Activated CD4-positive, alpha-beta T cell treated with anti-CD3 and anti-CD28 coated beads, Interleukin-2, amount 10 ng/mL, durations not matched to agents 24 days and 14 days (primary cell): Measurements from ENCODE around the gene DEF6. TPM values are rescaled to one million over a fixed set of nuclear protein-coding genes. Genes with fewer than 3 reads are reported as not detected.

ENCODE experiments used
- DNase-seq: peaks from one replicate; pipeline ENCODE4 v3.0.0; 2022
- H3K27ac Mint-ChIP-seq: one replicate; pipeline ENCODE4 v1.8.0; 2022; ENCODE audit warnings: mild to moderate bottlenecking, mixed read lengths
- H3K27me3 Mint-ChIP-seq: one replicate; pipeline ENCODE4 v1.8.0; 2022; ENCODE audit warnings: mixed read lengths
- H3K36me3 Mint-ChIP-seq: one replicate; pipeline ENCODE4 v1.8.0; 2022; ENCODE audit warnings: low read depth, mild to moderate bottlenecking, mixed read lengths
- H3K4me1 Mint-ChIP-seq: one replicate; pipeline ENCODE4 v1.8.0; 2021; ENCODE audit warnings: mixed read lengths
- H3K4me3 Mint-ChIP-seq: one replicate; pipeline ENCODE4 v1.8.0; 2022; ENCODE audit warnings: mild to moderate bottlenecking, moderate library complexity, mixed read lengths
- H3K9me3 Mint-ChIP-seq: one replicate; pipeline ENCODE4 v1.8.0; 2021; ENCODE audit warnings: mixed read lengths
- intact Hi-C: fragments of 100-400 bp; cut with micrococcal nuclease; formaldehyde crosslinking; loops from one replicate; pipeline ENCODE4 v1.15.1; 2023
- total RNA-seq: library from RNA; stranded (reverse); gene quantifications from 2 replicates; pipeline ENCODE4 v1.2.3, GENCODE V29; 2022

DEF6 gene
- total RNA-seq, 1 donor from 2014 or later: 113 TPM

- H3K4me3 Mint-ChIP-seq: peak overlapping the region; percentile 79
- H3K4me1 Mint-ChIP-seq: peaks cover 55% of the 10 kb centered on the region
- peaks cover 35% of the 10 kb centered on the region for H3K36me3 Mint-ChIP-seq
- H3K27me3 Mint-ChIP-seq: no peaks in the 10 kb centered on the region
- peaks cover 4% of the 10 kb centered on the region for H3K9me3 Mint-ChIP-seq
- intact Hi-C loops: loop anchor here (2.0 kb wide), 1 partner anchor 67 kb away; no protein-coding TSS in a partner anchor
- H3K27ac Mint-ChIP-seq: peak overlapping the region; percentile 96
- DNase-seq: peak; percentile 78
These were observed 72.6 kb downstream of the DEF6 start for GRCh38 chr6:35370124-35370741.

- no peaks in the 10 kb centered on the region for H3K27me3 Mint-ChIP-seq
- H3K27ac Mint-ChIP-seq: peak overlapping the region; percentile 96
- H3K4me3 Mint-ChIP-seq: peak overlapping the region; percentile 79
- peaks cover 31% of the 10 kb centered on the region for H3K36me3 Mint-ChIP-seq
- H3K9me3 Mint-ChIP-seq: peaks cover 4% of the 10 kb centered on the region
- no peak for DNase-seq
- H3K4me1 Mint-ChIP-seq: peaks cover 50% of the 10 kb centered on the region
- intact Hi-C loops: loop anchor here (2.0 kb wide), 1 partner anchor 68 kb away; no protein-coding TSS in a partner anchor
These were observed 73.3 kb downstream of the DEF6 start for GRCh38 chr6:35370785-35371493.

Other genes with a start within 250 kb of the DEF6 start
- gene TCP11, start 156.5 kb upstream of the DEF6 start, total RNA-seq: not detected in 2 replicates
- 0.02 and 0.07 TPM in 2 replicates for gene SCUBE3, start 83.9 kb upstream of the DEF6 start, total RNA-seq
- 31.0 and 31.4 TPM in 2 replicates for gene ZNF76, start 38.1 kb upstream of the DEF6 start, total RNA-seq
- 19.0 TPM in 2 replicates for gene PPARD, start 44.7 kb downstream of the DEF6 start, total RNA-seq
- 19.6 and 22.1 TPM in 2 replicates for gene FANCE, start 154.5 kb downstream of the DEF6 start, total RNA-seq
- 1,702 and 1,710 TPM in 2 replicates for gene RPL10A, start 170.6 kb downstream of the DEF6 start, total RNA-seq
- gene TEAD3, start 199.3 kb downstream of the DEF6 start, total RNA-seq: 1.7 and 2.2 TPM in 2 replicates
- not detected in 2 replicates for gene TULP1, start 215.1 kb downstream of the DEF6 start, total RNA-seq